SIG-M5 treated with dmso at 0.1 percent for 504 hours (cell line): ENCODE results near the gene METTL24.

Experiments
- DNase-seq: peaks from one replicate; lab custom pipeline; 2025; ENCODE audit not compliant: unreplicated experiment; lab: John Stamatoyannopoulos, UW

METTL24 gene

GRCh38 chr6:110207652-110208051, 150.5 kb downstream of the METTL24 start:
- DNase-seq: no peak

- DNase-seq: no peak
Observed at GRCh38 chr6:110201151-110201884, 156.8 kb downstream of the METTL24 start.

- no peak for DNase-seq
Observed at GRCh38 chr6:110198561-110198960, 159.6 kb downstream of the METTL24 start.

- DNase-seq: no peak
Observed at GRCh38 chr6:110196874-110197273, 161.3 kb downstream of the METTL24 start.

- no peak for DNase-seq
Observed at GRCh38 chr6:110195639-110196038, 162.5 kb downstream of the METTL24 start.
